ENCODE data around the gene ZNF239. TPM values are rescaled to one million over a fixed set of nuclear protein-coding genes. Genes with fewer than 3 reads are reported as not detected.
"Not testable (repeated sequence)": the region's sequence is repeated elsewhere in the genome, so short reads cannot be mapped to it uniquely, and the experiment has no call there.

The ZNF239 gene
- total RNA-seq, 1 donor from 2014 or later = 9.4 TPM

DNA sequence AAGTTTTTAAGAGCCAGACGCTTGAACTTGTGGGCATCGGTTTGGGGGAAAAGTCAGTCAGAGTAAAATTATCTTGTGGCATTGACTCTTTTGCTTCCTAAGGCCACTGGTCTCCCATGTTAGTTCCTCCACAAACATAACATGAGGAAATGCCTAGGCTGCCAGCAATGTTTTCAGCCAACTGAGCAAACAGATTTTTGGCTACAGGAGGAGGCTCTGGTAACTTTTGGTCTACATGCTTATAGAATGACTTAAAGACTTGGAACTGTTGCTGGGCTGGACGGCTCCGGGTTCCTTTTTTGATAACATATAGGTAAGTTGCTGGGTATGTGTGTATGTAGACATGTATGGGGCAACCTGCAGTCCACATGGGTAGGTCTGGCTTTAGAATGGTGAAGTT, 9.6 kb upstream of the ZNF239 start:
- Histone ChIP-seq H3K27ac (ENCODE audit: low read depth, low read length) (no peak overlapping the region), H3K9ac (ENCODE audit: low read depth in 1 of 3, low read length in 3 of 3) (no peak overlapping the region), H3K9me3 (ENCODE audit: control insufficient read depth in 3 of 3, low read length in 3 of 3) (no peaks in the 10 kb centered on the region), H3K27me3 (ENCODE audit: control insufficient read depth in 3 of 3, insufficient read depth in 3 of 3, low read length in 3 of 3) (no peaks in the 10 kb centered on the region), H3K36me3 (ENCODE audit: control insufficient read depth in 3 of 3, insufficient read depth in 3 of 3, low read length in 3 of 3) (no peaks in the 10 kb centered on the region), H3K4me1 (ENCODE audit: control insufficient read depth in 3 of 3, insufficient read depth in 3 of 3, low read length in 3 of 3) (no peaks in the 10 kb centered on the region), H3K4me3 (ENCODE audit: low read length in 3 of 3) (no peak overlapping the region)

- no peaks in the 10 kb centered on the region for H3K27me3 ChIP-seq (ENCODE audit: control insufficient read depth in 3 of 3, insufficient read depth in 3 of 3, low read length in 3 of 3)
- no peak overlapping the region for H3K27ac ChIP-seq (ENCODE audit: low read depth, low read length)
- H3K4me1 ChIP-seq (ENCODE audit: control insufficient read depth in 3 of 3, insufficient read depth in 3 of 3, low read length in 3 of 3) = peaks cover 11 to 16% (median 13%) of the 10 kb centered on the region in 3 donors
- no peaks in the 10 kb centered on the region for H3K9me3 ChIP-seq (ENCODE audit: control insufficient read depth in 3 of 3, low read length in 3 of 3)
- no peak overlapping the region for H3K9ac ChIP-seq (ENCODE audit: low read depth in 1 of 3, low read length in 3 of 3)
- no peaks in the 10 kb centered on the region for H3K36me3 ChIP-seq (ENCODE audit: control insufficient read depth in 3 of 3, insufficient read depth in 3 of 3, low read length in 3 of 3)
- no peak overlapping the region for H3K4me3 ChIP-seq (ENCODE audit: low read length in 3 of 3)
These were observed 2.2 kb upstream of the ZNF239 start for GRCh38 chr10:43576580-43576979.

DNA sequence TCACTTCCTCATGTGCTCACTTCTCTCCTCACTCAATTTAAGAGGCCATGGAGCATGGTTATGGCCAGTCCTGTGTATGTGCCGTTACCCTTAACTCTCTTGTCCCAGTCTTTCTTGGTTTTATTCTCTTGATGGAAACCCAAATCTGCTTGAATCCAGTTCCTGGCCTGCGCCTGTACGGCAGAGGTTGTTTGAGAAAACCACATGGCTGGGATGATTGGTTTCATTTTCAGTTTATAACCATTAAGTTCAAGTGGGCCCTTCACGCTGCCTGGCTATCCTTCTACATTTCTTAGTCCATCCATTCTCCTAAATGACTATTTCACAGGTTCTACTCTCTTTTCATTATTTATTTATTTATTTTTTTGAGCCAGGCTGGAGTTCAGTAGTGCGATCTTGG, 1.6 kb upstream of the ZNF239 start:
- Histone ChIP-seq H3K9me3 (ENCODE audit: control insufficient read depth in 3 of 3, low read length in 3 of 3) (no peaks in the 10 kb centered on the region), H3K27ac (ENCODE audit: low read depth, low read length) (no peak overlapping the region), H3K9ac (ENCODE audit: low read depth in 1 of 3, low read length in 3 of 3) (no peak overlapping the region), H3K4me1 (ENCODE audit: control insufficient read depth in 3 of 3, insufficient read depth in 3 of 3, low read length in 3 of 3) (peaks cover 11 to 16% (median 13%) of the 10 kb centered on the region in 3 donors), H3K36me3 (ENCODE audit: control insufficient read depth in 3 of 3, insufficient read depth in 3 of 3, low read length in 3 of 3) (no peaks in the 10 kb centered on the region), H3K4me3 (ENCODE audit: low read length in 3 of 3) (no peak overlapping the region), H3K27me3 (ENCODE audit: control insufficient read depth in 3 of 3, insufficient read depth in 3 of 3, low read length in 3 of 3) (no peaks in the 10 kb centered on the region)

- H3K27ac ChIP-seq (ENCODE audit: low read depth, low read length) = no peak overlapping the region
- no peaks in the 10 kb centered on the region for H3K9me3 ChIP-seq (ENCODE audit: control insufficient read depth in 3 of 3, low read length in 3 of 3)
- H3K4me1 ChIP-seq (ENCODE audit: control insufficient read depth in 3 of 3, insufficient read depth in 3 of 3, low read length in 3 of 3) = peaks cover 11 to 16% (median 13%) of the 10 kb centered on the region in 3 donors
These were observed 490 bp upstream of the ZNF239 start for GRCh38 chr10:43574906-43575305.

GRCh38 chr10:43573250-43574000, 991 bp downstream of the ZNF239 start:
- Histone ChIP-seq H3K4me1 (ENCODE audit: control insufficient read depth in 3 of 3, insufficient read depth in 3 of 3, low read length in 3 of 3) (peaks cover 11 to 16% (median 13%) of the 10 kb centered on the region in 3 donors), H3K27me3 (ENCODE audit: control insufficient read depth in 3 of 3, insufficient read depth in 3 of 3, low read length in 3 of 3) (no peaks in the 10 kb centered on the region), H3K36me3 (ENCODE audit: control insufficient read depth in 3 of 3, insufficient read depth in 3 of 3, low read length in 3 of 3) (peaks cover 0 to 3% (median 0%) of the 10 kb centered on the region in 3 donors), H3K9ac (ENCODE audit: low read depth in 1 of 3, low read length in 3 of 3) (peak overlapping the region; percentile 48 to 78 (median 74)), H3K4me3 (ENCODE audit: low read length in 3 of 3) (peak overlapping the region; percentile 77 to 81 (median 80)), H3K27ac (ENCODE audit: low read depth, low read length) (peak overlapping the region; percentile 38), H3K9me3 (ENCODE audit: control insufficient read depth in 3 of 3, low read length in 3 of 3) (no peaks in the 10 kb centered on the region)

More at GRCh38 chr10:43574906-43575305, 490 bp upstream of the ZNF239 start:
- peak overlapping the region in 1 of 3 donors; percentile 74 for H3K9ac ChIP-seq (ENCODE audit: low read depth in 1 of 3, low read length in 3 of 3)
- peaks cover 0 to 2% (median 0%) of the 10 kb centered on the region in 3 donors for H3K36me3 ChIP-seq (ENCODE audit: control insufficient read depth in 3 of 3, insufficient read depth in 3 of 3, low read length in 3 of 3)
- H3K4me3 ChIP-seq (ENCODE audit: low read length in 3 of 3) = peak overlapping the region; percentile 77 to 81 (median 80)
- no peaks in the 10 kb centered on the region for H3K27me3 ChIP-seq (ENCODE audit: control insufficient read depth in 3 of 3, insufficient read depth in 3 of 3, low read length in 3 of 3)

DNA sequence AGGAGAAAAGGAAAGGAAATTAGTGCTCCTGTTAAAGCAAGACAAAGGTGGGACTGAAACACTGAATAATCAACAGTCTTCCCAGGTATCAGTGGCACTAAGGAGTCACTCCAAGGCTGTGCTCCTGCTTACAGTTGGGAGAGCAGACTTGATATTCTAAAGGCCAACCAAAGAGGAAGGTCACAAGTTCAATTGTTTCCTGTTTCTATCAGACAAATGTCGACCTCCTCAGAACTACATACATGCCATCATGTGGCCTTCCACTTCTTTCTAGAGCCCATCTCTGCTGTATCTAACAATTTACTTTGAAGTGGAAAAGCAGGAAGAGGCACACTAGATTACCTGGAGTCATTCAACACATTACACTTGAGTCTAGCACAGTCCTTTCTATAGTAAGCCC, 3.4 kb downstream of the ZNF239 start:
- Histone ChIP-seq H3K27me3 (ENCODE audit: control insufficient read depth in 3 of 3, insufficient read depth in 3 of 3, low read length in 3 of 3) (no peaks in the 10 kb centered on the region), H3K4me1 (ENCODE audit: control insufficient read depth in 3 of 3, insufficient read depth in 3 of 3, low read length in 3 of 3) (peaks cover 11 to 16% (median 13%) of the 10 kb centered on the region in 3 donors)

GRCh38 chr10:43569681-43570080, 4.7 kb downstream of the ZNF239 start:
- H3K9ac ChIP-seq (ENCODE audit: low read depth in 1 of 3, low read length in 3 of 3) = no peak overlapping the region
- H3K27me3 ChIP-seq (ENCODE audit: control insufficient read depth in 3 of 3, insufficient read depth in 3 of 3, low read length in 3 of 3) = no peaks in the 10 kb centered on the region
- no peak overlapping the region for H3K27ac ChIP-seq (ENCODE audit: low read depth, low read length)
- peaks cover 0 to 8% (median 4%) of the 10 kb centered on the region in 3 donors for H3K36me3 ChIP-seq (ENCODE audit: control insufficient read depth in 3 of 3, insufficient read depth in 3 of 3, low read length in 3 of 3)
- peaks cover 9 to 12% (median 11%) of the 10 kb centered on the region in 3 donors for H3K4me1 ChIP-seq (ENCODE audit: control insufficient read depth in 3 of 3, insufficient read depth in 3 of 3, low read length in 3 of 3)
- H3K4me3 ChIP-seq (ENCODE audit: low read length in 3 of 3) = no peak overlapping the region
- H3K9me3 ChIP-seq (ENCODE audit: control insufficient read depth in 3 of 3, low read length in 3 of 3) = no peaks in the 10 kb centered on the region

More for the DNA sequence above, 3.4 kb downstream of the ZNF239 start:
- H3K27ac ChIP-seq (ENCODE audit: low read depth, low read length) = no peak overlapping the region
- no peak overlapping the region for H3K4me3 ChIP-seq (ENCODE audit: low read length in 3 of 3)
- peaks cover 0 to 8% (median 4%) of the 10 kb centered on the region in 3 donors for H3K36me3 ChIP-seq (ENCODE audit: control insufficient read depth in 3 of 3, insufficient read depth in 3 of 3, low read length in 3 of 3)
- H3K9me3 ChIP-seq (ENCODE audit: control insufficient read depth in 3 of 3, low read length in 3 of 3) = no peaks in the 10 kb centered on the region
- no peak overlapping the region for H3K9ac ChIP-seq (ENCODE audit: low read depth in 1 of 3, low read length in 3 of 3)

- Histone ChIP-seq H3K4me1 (ENCODE audit: control insufficient read depth in 3 of 3, insufficient read depth in 3 of 3, low read length in 3 of 3) (no peaks in the 10 kb centered on the region), H3K27me3 (ENCODE audit: control insufficient read depth in 3 of 3, insufficient read depth in 3 of 3, low read length in 3 of 3) (no peaks in the 10 kb centered on the region), H3K9me3 (ENCODE audit: control insufficient read depth in 3 of 3, low read length in 3 of 3) (peaks cover 0 to 6% (median 3%) of the 10 kb centered on the region in 3 donors), H3K36me3 (ENCODE audit: control insufficient read depth in 3 of 3, insufficient read depth in 3 of 3, low read length in 3 of 3) (peaks cover 10 to 18% (median 15%) of the 10 kb centered on the region in 3 donors), H3K27ac (ENCODE audit: low read depth, low read length) (no peak overlapping the region), H3K9ac (ENCODE audit: low read depth in 1 of 3, low read length in 3 of 3) (no peak overlapping the region), H3K4me3 (ENCODE audit: low read length in 3 of 3) (peak overlapping the region in 1 of 3 donors; percentile 17)
These were observed 17.2 kb downstream of the ZNF239 start for GRCh38 chr10:43557214-43557613.

- not testable (repeated sequence) for H3K27ac ChIP-seq (ENCODE audit: low read depth, low read length); H3K4me3 ChIP-seq (ENCODE audit: low read length in 3 of 3); H3K4me1 ChIP-seq (ENCODE audit: control insufficient read depth in 3 of 3, insufficient read depth in 3 of 3, low read length in 3 of 3); H3K36me3 ChIP-seq (ENCODE audit: control insufficient read depth in 3 of 3, insufficient read depth in 3 of 3, low read length in 3 of 3); H3K27me3 ChIP-seq (ENCODE audit: control insufficient read depth in 3 of 3, insufficient read depth in 3 of 3, low read length in 3 of 3); H3K9ac ChIP-seq (ENCODE audit: low read depth in 1 of 3, low read length in 3 of 3); H3K9me3 ChIP-seq (ENCODE audit: control insufficient read depth in 3 of 3, low read length in 3 of 3)
These were observed 30.7 kb downstream of the ZNF239 start for GRCh38 chr10:43543746-43544145.

GRCh38 chr10:43524434-43525247, 49.8 kb downstream of the ZNF239 start:
- no peak overlapping the region for H3K9ac ChIP-seq (ENCODE audit: low read depth in 1 of 3, low read length in 3 of 3)
- H3K36me3 ChIP-seq (ENCODE audit: control insufficient read depth in 3 of 3, insufficient read depth in 3 of 3, low read length in 3 of 3) = no peaks in the 10 kb centered on the region
- H3K27me3 ChIP-seq (ENCODE audit: control insufficient read depth in 3 of 3, insufficient read depth in 3 of 3, low read length in 3 of 3) = no peaks in the 10 kb centered on the region
- no peak overlapping the region for H3K27ac ChIP-seq (ENCODE audit: low read depth, low read length)
- no peaks in the 10 kb centered on the region for H3K4me1 ChIP-seq (ENCODE audit: control insufficient read depth in 3 of 3, insufficient read depth in 3 of 3, low read length in 3 of 3)
- H3K4me3 ChIP-seq (ENCODE audit: low read length in 3 of 3) = no peak overlapping the region
- peaks cover 13 to 36% (median 14%) of the 10 kb centered on the region in 3 donors for H3K9me3 ChIP-seq (ENCODE audit: control insufficient read depth in 3 of 3, low read length in 3 of 3)

Measured in skeletal muscle tissue (tissue), 4 donors.